ENCODE data around the gene LRRC26. TPM values are rescaled to one million over a fixed set of nuclear protein-coding genes. Genes with fewer than 3 reads are reported as not detected.

LRRC26 gene
- total and polyA plus RNA-seq, 2 donors (not counting 3 experiments of a cell fraction or from before 2014, with no cell fraction given): 0.08 TPM; not detected in 1

- Histone ChIP-seq H3K9ac (replicated peaks; ENCODE audit: extremely low read depth, insufficient read depth, low read length) (no peak overlapping the region), H3K27me3 (ENCODE audit: control insufficient read depth in 2 of 2, insufficient read depth in 2 of 2, low read length in 2 of 2) (no peaks in the 10 kb centered on the region), H3K36me3 (ENCODE audit: control insufficient read depth in 2 of 2, extremely low read depth in 1 of 2, insufficient read depth in 2 of 2, low read length in 2 of 2) (peaks cover 0 to 53% of the 10 kb centered on the region in 2 experiments), H3K4me2 (ENCODE audit: insufficient read depth, low read length) (no peak overlapping the region), H3K27ac (ENCODE audit: insufficient read depth, low read depth, low read length) (no peak overlapping the region), H2AFZ (ENCODE audit: low read depth, low read length) (no peak overlapping the region), H4K20me1 (replicated peaks; ENCODE audit: control insufficient read depth, extremely low read depth, insufficient read depth, low read length) (no peaks in the 10 kb centered on the region), H3K4me1 (ENCODE audit: control insufficient read depth, extremely low read depth, insufficient read depth, low read length) (peaks cover 9% of the 10 kb centered on the region), H3K9me1 (replicated peaks; ENCODE audit: control insufficient read depth, extremely low read depth, insufficient read depth, low read length) (no peaks in the 10 kb centered on the region), H3K9me3 (replicated peaks; ENCODE audit: control insufficient read depth, insufficient read depth, low read length) (no peaks in the 10 kb centered on the region), H3K79me2 (ENCODE audit: control insufficient read depth, insufficient read depth, low read length) (peaks cover 21% of the 10 kb centered on the region), H3K4me3 (replicated peaks in 1 of 3; ENCODE audit: insufficient read depth in 1 of 3, low read depth in 1 of 3, low read length in 3 of 3) (no peak overlapping the region)
- ChIA-PET CTCF (no interaction called here), POLR2A (interaction anchor here (0.6 kb wide), 1 partner anchor 61 kb away, joined by 6 read pairs; no protein-coding TSS in a partner anchor)
- intact Hi-C loops (cut with micrococcal nuclease): no loop called here
- dilution Hi-C loops (cut with MboI; ENCODE audit: extremely low pct_ligation_motif_present, low sequenced_read_pairs): no loop called here
- TF ChIP-seq JUN (IDR thresholded peaks at IDR 0.05; ENCODE audit: borderline replicate concordance, insufficient read depth, insufficient read length, low read depth) (no peak), EZH2 (IDR thresholded peaks at IDR 0.05; ENCODE audit: borderline replicate concordance, low read depth, low read length, severe bottlenecking) (no peak), MAX (IDR thresholded peaks at IDR 0.05; ENCODE audit: insufficient read depth, insufficient read length) (no peak), GATA2 (IDR thresholded peaks at IDR 0.05; ENCODE audit: insufficient read depth, insufficient read length, low read depth, low read length) (no peak), CTCF (IDR thresholded peaks at IDR 0.05; ENCODE audit: extremely low read depth in 1 of 2, insufficient read depth in 1 of 2, low read depth in 1 of 2, low read length in 2 of 2) (no peak), FOS (IDR thresholded peaks at IDR 0.05; ENCODE audit: borderline replicate concordance, insufficient read depth, low read length) (no peak), POLR2AphosphoS5 (IDR thresholded peaks at IDR 0.05; ENCODE audit: insufficient read depth, low read depth, low read length) (no peak), MYC (IDR thresholded peaks at IDR 0.05; ENCODE audit: low read depth, low read length) (no peak), POLR2A (IDR thresholded peaks at IDR 0.05; ENCODE audit: low read depth, low read length) (no peak)
- no peak for DNase-seq (ENCODE audit: low read depth, low spot score)
- no peak for FAIRE-seq
- no TSS peak for BruUV-seq (replicated peaks)
Observed at GRCh38 chr9:137183980-137184595, 14.2 kb upstream of the LRRC26 start.

All from endothelial cell of umbilical vein (primary cell).